ENCODE results near the gene TNFRSF4. TPM values are rescaled to one million over a fixed set of nuclear protein-coding genes. Genes with fewer than 3 reads are reported as not detected.
A peak's percentile ranks its signal among the peaks of the same experiment; 100 is the strongest.

TNFRSF4 gene
- total RNA-seq, 1 donor from 2014 or later = 0.19 TPM

DNA sequence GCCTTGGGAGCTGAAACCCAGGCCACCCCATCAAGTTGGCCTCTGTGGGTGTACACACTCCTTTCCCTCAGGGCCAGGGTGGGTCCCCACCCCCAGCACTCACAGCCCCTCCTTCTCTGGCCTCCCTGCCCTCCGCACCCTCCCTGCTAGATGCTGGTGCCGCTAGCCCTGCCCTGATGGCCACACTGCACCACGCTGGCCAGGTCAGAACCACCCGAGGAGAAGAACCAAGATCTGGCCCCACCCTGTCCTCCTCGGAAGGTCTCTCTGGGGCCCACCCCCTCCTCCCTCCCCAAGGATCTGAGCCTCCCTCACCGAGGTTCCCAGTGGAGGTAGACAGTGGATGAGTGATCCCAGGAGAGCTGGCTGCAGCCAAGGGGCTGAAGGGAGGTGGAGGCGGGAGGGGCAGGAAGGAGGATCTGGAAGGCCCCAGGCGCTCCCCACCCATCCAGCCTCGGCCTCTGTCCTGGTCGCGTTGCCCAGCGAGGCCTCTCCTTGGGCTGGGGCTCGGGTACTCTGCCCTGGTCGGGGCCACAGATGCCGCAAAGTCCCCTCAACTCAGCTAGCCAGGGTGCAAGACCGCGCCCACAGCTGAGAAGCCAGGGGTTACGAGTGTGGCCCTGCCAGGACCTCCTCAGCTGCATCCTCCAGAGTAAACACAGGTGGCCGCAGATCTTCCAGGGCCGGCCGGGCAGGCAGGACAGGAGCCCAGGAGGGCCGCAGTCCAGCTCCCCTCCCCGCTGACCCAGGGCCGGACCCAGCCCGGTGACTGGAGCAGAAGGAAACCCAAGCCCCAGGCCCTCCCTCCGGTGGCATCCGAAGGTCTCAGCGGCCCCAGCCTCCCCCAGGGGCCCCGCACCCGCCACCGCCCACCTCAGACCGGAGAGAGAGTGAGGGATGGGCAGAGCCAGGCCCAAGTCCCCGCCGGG lies 23.3 kb upstream of the TNFRSF4 start:
- H3K4me3 Mint-ChIP-seq = no peak overlapping the region
- H3K9me3 Mint-ChIP-seq = peaks cover 2% of the 10 kb centered on the region
- peaks cover 11% of the 10 kb centered on the region for H3K36me3 Mint-ChIP-seq (ENCODE audit: low read depth)
- TF ChIP-seq CTCF (conservative IDR thresholded peaks at IDR 0.05) = no peak
- H3K27ac Mint-ChIP-seq (ENCODE audit: unreplicated experiment) = no peak overlapping the region
- no peak for DNase-seq (ENCODE audit: low read depth, low spot score)
- H3K4me1 Mint-ChIP-seq = peaks cover 15% of the 10 kb centered on the region
- H3K27me3 Mint-ChIP-seq (ENCODE audit: low read depth) = peaks cover 4% of the 10 kb centered on the region

GRCh38 chr1:1236176-1236763 lies 22.3 kb upstream of the TNFRSF4 start:
- H3K4me3 Mint-ChIP-seq = no peak overlapping the region
- TF ChIP-seq CTCF (conservative IDR thresholded peaks at IDR 0.05) = no peak
- H3K9me3 Mint-ChIP-seq = peaks cover 2% of the 10 kb centered on the region
- H3K27ac Mint-ChIP-seq (ENCODE audit: unreplicated experiment) = no peak overlapping the region
- H3K36me3 Mint-ChIP-seq (ENCODE audit: low read depth) = peaks cover 11% of the 10 kb centered on the region
- peaks cover 4% of the 10 kb centered on the region for H3K27me3 Mint-ChIP-seq (ENCODE audit: low read depth)
- no peak for DNase-seq (ENCODE audit: low read depth, low spot score)
- peaks cover 16% of the 10 kb centered on the region for H3K4me1 Mint-ChIP-seq

GRCh38 chr1:1235016-1235744 lies 21.2 kb upstream of the TNFRSF4 start:
- no peak for TF ChIP-seq CTCF (conservative IDR thresholded peaks at IDR 0.05)
- DNase-seq (ENCODE audit: low read depth, low spot score) = no peak
- Mint-ChIP-seq H3K27me3 (ENCODE audit: low read depth) (peaks cover 4% of the 10 kb centered on the region), H3K4me1 (peaks cover 24% of the 10 kb centered on the region), H3K4me3 (peak overlapping the region; percentile 82), H3K27ac (ENCODE audit: unreplicated experiment) (no peak overlapping the region), H3K36me3 (ENCODE audit: low read depth) (peaks cover 11% of the 10 kb centered on the region), H3K9me3 (peaks cover 2% of the 10 kb centered on the region)

- Mint-ChIP-seq H3K9me3 (peaks cover 2% of the 10 kb centered on the region), H3K27ac (ENCODE audit: unreplicated experiment) (no peak overlapping the region), H3K27me3 (ENCODE audit: low read depth) (peaks cover 4% of the 10 kb centered on the region), H3K4me1 (peaks cover 30% of the 10 kb centered on the region), H3K4me3 (peak overlapping the region; percentile 82), H3K36me3 (ENCODE audit: low read depth) (peaks cover 16% of the 10 kb centered on the region)
- no peak for TF ChIP-seq CTCF (conservative IDR thresholded peaks at IDR 0.05)
- no peak for DNase-seq (ENCODE audit: low read depth, low spot score)
Observed at GRCh38 chr1:1234180-1234808, 20.3 kb upstream of the TNFRSF4 start.

DNA sequence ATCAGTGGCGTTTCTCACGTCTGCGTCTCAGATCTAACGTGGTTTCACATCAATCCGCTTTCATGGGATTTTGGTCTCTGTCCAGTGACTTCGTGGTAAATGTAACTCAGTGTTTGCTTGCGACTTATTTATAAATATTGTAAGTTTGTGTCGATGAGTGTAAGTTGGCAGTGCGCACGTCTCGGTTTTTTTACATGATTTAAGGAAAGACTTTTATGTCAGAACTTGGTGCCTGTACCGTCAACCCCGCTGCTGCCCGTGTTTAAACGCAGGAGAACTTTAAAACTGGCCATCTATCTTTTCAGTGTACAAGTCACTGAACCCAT lies 19.6 kb upstream of the TNFRSF4 start:
- Mint-ChIP-seq H3K27ac (ENCODE audit: unreplicated experiment) (no peak overlapping the region), H3K4me1 (peaks cover 30% of the 10 kb centered on the region), H3K27me3 (ENCODE audit: low read depth) (no peaks in the 10 kb centered on the region), H3K36me3 (ENCODE audit: low read depth) (peaks cover 16% of the 10 kb centered on the region), H3K9me3 (peaks cover 2% of the 10 kb centered on the region), H3K4me3 (peak overlapping the region; percentile 82)
- DNase-seq (ENCODE audit: low read depth, low spot score) = no peak
- no peak for TF ChIP-seq CTCF (conservative IDR thresholded peaks at IDR 0.05)
